CD1c-positive myeloid dendritic cell (primary cell): Measurements from ENCODE around the gene FPR1.

Experiments
- DNase-seq: peaks from one replicate; pipeline ENCODE4 v3.0.0-alpha.2; 2016; ENCODE audit errors: extremely low spot score

The FPR1 gene

GRCh38 chr19:51737924-51738323 is 13.8 kb downstream of the FPR1 start:
- DNase-seq = no peak

GRCh38 chr19:51737389-51737788 is 14.3 kb downstream of the FPR1 start:
- no peak for DNase-seq

- peak; percentile 93 for DNase-seq
Measured at GRCh38 chr19:51735759-51736449, 15.8 kb downstream of the FPR1 start.

- DNase-seq = no peak
Measured at GRCh38 chr19:51733742-51734522, 17.7 kb downstream of the FPR1 start.

- no peak for DNase-seq
Measured at GRCh38 chr19:51729781-51730180, 21.9 kb downstream of the FPR1 start.

GRCh38 chr19:51727349-51727880 is 24.3 kb downstream of the FPR1 start:
- no peak for DNase-seq

- no peak for DNase-seq
Measured at GRCh38 chr19:51726049-51726448, 25.6 kb downstream of the FPR1 start.

- DNase-seq = no peak
Measured at GRCh38 chr19:51724543-51724942, 27.1 kb downstream of the FPR1 start.

- DNase-seq = no peak
Measured at GRCh38 chr19:51722492-51722891, 29.2 kb downstream of the FPR1 start.

- DNase-seq = no peak
Measured at GRCh38 chr19:51721905-51722304, 29.8 kb downstream of the FPR1 start.

- DNase-seq = no peak
Measured at GRCh38 chr19:51719251-51719988, 32.3 kb downstream of the FPR1 start.

GRCh38 chr19:51716925-51717324 is 34.8 kb downstream of the FPR1 start:
- no peak for DNase-seq

GRCh38 chr19:51715850-51716249 is 35.8 kb downstream of the FPR1 start:
- DNase-seq = no peak

GRCh38 chr19:51714848-51715247 is 36.8 kb downstream of the FPR1 start:
- DNase-seq = peak; percentile 40

GRCh38 chr19:51713319-51714285 is 38.1 kb downstream of the FPR1 start:
- DNase-seq = no peak

- DNase-seq = no peak
Measured at GRCh38 chr19:51712461-51713081, 39.1 kb downstream of the FPR1 start.

GRCh38 chr19:51711702-51712101 is 40.0 kb downstream of the FPR1 start:
- no peak for DNase-seq

- no peak for DNase-seq
Measured at GRCh38 chr19:51710163-51710562, 41.5 kb downstream of the FPR1 start.

- DNase-seq = no peak
Measured at GRCh38 chr19:51709575-51709974, 42.1 kb downstream of the FPR1 start.

GRCh38 chr19:51708811-51709210 is 42.9 kb downstream of the FPR1 start:
- no peak for DNase-seq

GRCh38 chr19:51706885-51707284 is 44.8 kb downstream of the FPR1 start:
- no peak for DNase-seq
